H9 (cell line): ENCODE data around the gene CARHSP1. TPM values are rescaled to one million over a fixed set of nuclear protein-coding genes. Genes with fewer than 3 reads are reported as not detected.

ENCODE experiments used
- DNase-seq: peaks from one replicate; pipeline ENCODE4 v3.0.0-alpha.2; 2017
- H2AFZ ChIP-seq: one replicate; pipeline ENCODE4 v1.6.1; 2013; ENCODE audit warnings: mild to moderate bottlenecking, low read length, control low read depth, moderate library complexity
- H2AK5ac ChIP-seq: 2 replicates; pipeline ENCODE4 v1.6.1; 2013; ENCODE audit warnings: low read length, control low read depth, mixed read lengths; ENCODE audit not compliant: insufficient read length
- H2BK120ac ChIP-seq: one replicate; pipeline ENCODE4 v1.6.1; 2013; ENCODE audit warnings: low read depth, mild to moderate bottlenecking, low read length, control low read depth, inconsistent platforms; ENCODE audit not compliant: poor library complexity, severe bottlenecking
- H2BK12ac ChIP-seq: 2 replicates; pipeline ENCODE4 v1.6.1; 2013; ENCODE audit warnings: low read length, control low read depth, mixed read lengths, low read depth; ENCODE audit not compliant: insufficient read length
- H2BK15ac ChIP-seq: 2 replicates; pipeline ENCODE4 v1.6.1; 2013; ENCODE audit warnings: low read depth, low read length, control low read depth
- H2BK20ac ChIP-seq: one replicate; pipeline ENCODE4 v1.6.1; 2013; ENCODE audit warnings: low read depth, mild to moderate bottlenecking, low read length, control low read depth, inconsistent platforms; ENCODE audit not compliant: poor library complexity, severe bottlenecking
- H2BK5ac ChIP-seq: 2 replicates; pipeline ENCODE4 v1.6.1; 2013; ENCODE audit warnings: low read length, control low read depth, mixed read lengths; ENCODE audit not compliant: insufficient read length
- H3K14ac ChIP-seq: 2 replicates; pipeline ENCODE4 v1.6.1; 2013; ENCODE audit warnings: low read length, control low read depth; ENCODE audit not compliant: insufficient read depth
- H3K18ac ChIP-seq: 2 replicates; pipeline ENCODE4 v1.6.1; 2013; ENCODE audit warnings: low read depth, mild to moderate bottlenecking, mixed read lengths, low read length, control low read depth; ENCODE audit not compliant: insufficient read length
- H3K23ac ChIP-seq: 2 replicates; pipeline ENCODE4 v1.6.1; 2013; ENCODE audit warnings: low read length, control low read depth, mixed read lengths, low read depth; ENCODE audit not compliant: insufficient read length
- H3K23me2 ChIP-seq: 2 replicates; pipeline ENCODE4 v1.6.1; 2013; ENCODE audit warnings: low read depth, mild to moderate bottlenecking, mixed read lengths, low read length, control low read depth; ENCODE audit not compliant: insufficient read length, poor library complexity, severe bottlenecking
- H3K27ac ChIP-seq: 2 replicates; pipeline ENCODE4 v1.5.1; 2013; ENCODE audit warnings: low read length, control low read depth, mixed read lengths, low read depth; ENCODE audit not compliant: insufficient read length
- H3K27me3 ChIP-seq: 2 replicates; pipeline ENCODE4 v1.6.1; 2013; ENCODE audit warnings: low read length, control low read depth, inconsistent platforms; ENCODE audit not compliant: insufficient read depth
- H3K4ac ChIP-seq: 2 replicates; pipeline ENCODE4 v1.6.1; 2013; ENCODE audit warnings: low read depth, mild to moderate bottlenecking, control low read depth, inconsistent platforms, low read length, moderate library complexity
- H3K4me1 ChIP-seq: 2 replicates; pipeline ENCODE4 v1.6.1; 2013; ENCODE audit warnings: low read length, control low read depth, inconsistent platforms; ENCODE audit not compliant: insufficient read depth
- H3K4me2 ChIP-seq: 2 replicates; pipeline ENCODE4 v1.6.1; 2013; ENCODE audit warnings: low read length, control low read depth, mixed read lengths; ENCODE audit not compliant: insufficient read length, insufficient read depth
- H3K56ac ChIP-seq: 2 replicates; pipeline ENCODE4 v1.6.1; 2013; ENCODE audit warnings: low read depth, mild to moderate bottlenecking, mixed read lengths, low read length, control low read depth; ENCODE audit not compliant: insufficient read length
- H3K79me1 ChIP-seq: 2 replicates; pipeline ENCODE4 v1.6.1; 2013; ENCODE audit warnings: low read depth, mild to moderate bottlenecking, moderate library complexity, low read length, control low read depth, inconsistent platforms; ENCODE audit not compliant: insufficient read depth, poor library complexity, severe bottlenecking
- H3K79me2 ChIP-seq: 2 replicates; pipeline ENCODE4 v1.6.1; 2013; ENCODE audit warnings: low read length, control low read depth, inconsistent platforms; ENCODE audit not compliant: insufficient read depth
- H3K9ac ChIP-seq: 2 replicates; pipeline ENCODE4 v1.6.1; 2013; ENCODE audit warnings: low read length, control low read depth, mixed read lengths; ENCODE audit not compliant: insufficient read length; ENCODE audit errors: extremely low read depth
- H3K9me3 ChIP-seq: one replicate; pipeline ENCODE4 v1.6.1; 2013; ENCODE audit warnings: low read depth, low read length, inconsistent platforms; ENCODE audit not compliant: control insufficient read depth
- H3T11ph ChIP-seq: one replicate; pipeline ENCODE4 v1.6.1; 2013; ENCODE audit warnings: mild to moderate bottlenecking, low read length, control low read depth, inconsistent platforms
- H4K20me1 ChIP-seq: one replicate; pipeline ENCODE4 v1.6.1; 2013; ENCODE audit not compliant: control insufficient read depth, insufficient read length, insufficient read depth
- H4K5ac ChIP-seq: 2 replicates; pipeline ENCODE4 v1.6.1; 2013; ENCODE audit warnings: low read depth, mild to moderate bottlenecking, mixed read lengths, low read length, control low read depth; ENCODE audit not compliant: insufficient read length
- H4K8ac ChIP-seq: replicated peaks from 2 replicates; pipeline ENCODE4 v1.6.1; 2013; ENCODE audit warnings: low read length, control low read depth, mixed read lengths, low read depth; ENCODE audit not compliant: insufficient read length
- H4K91ac ChIP-seq: 2 replicates; pipeline ENCODE4 v1.6.1; 2013; ENCODE audit warnings: low read depth, mild to moderate bottlenecking, moderate library complexity, mixed read lengths, low read length, control low read depth; ENCODE audit not compliant: insufficient read length
- H3K27ac Mint-ChIP-seq, 3 experiments: 2 replicates in 2 of 3; 3 replicates in 1 of 3; pipeline ENCODE4 v1.8.0; 2020 to 2021; ENCODE audit warnings: mixed read lengths in 3 of 3, mild to moderate bottlenecking in 1 of 3, moderate library complexity in 1 of 3
- H3K27me3 Mint-ChIP-seq: 2 replicates; pipeline ENCODE4 v1.8.0; 2021; ENCODE audit warnings: low read depth, mild to moderate bottlenecking, moderate library complexity, mixed read lengths
- H3K36me3 Mint-ChIP-seq, 3 experiments: 2 replicates in 2 of 3; 3 replicates in 1 of 3; pipeline ENCODE4 v1.8.0; 2020 to 2021; ENCODE audit warnings: low read depth in 3 of 3, mixed read lengths in 3 of 3; ENCODE audit not compliant: insufficient read depth in 1 of 3
- H3K4me1 Mint-ChIP-seq, 2 experiments: 2 replicates each; pipeline ENCODE4 v1.8.0; 2020; ENCODE audit warnings: mixed read lengths in 2 of 2
- H3K4me3 Mint-ChIP-seq, 2 experiments: 2 replicates in 1 of 2; 3 replicates in 1 of 2; pipeline ENCODE4 v1.8.0; 2020 to 2021; ENCODE audit warnings: mild to moderate bottlenecking in 2 of 2, mixed read lengths in 2 of 2, moderate library complexity in 1 of 2
- H3K9me3 Mint-ChIP-seq, 2 experiments: 2 replicates in 1 of 2; 3 replicates in 1 of 2; pipeline ENCODE4 v1.8.0; 2020; ENCODE audit warnings: mild to moderate bottlenecking in 2 of 2, mixed read lengths in 2 of 2, moderate library complexity in 1 of 2
- CTCF ChIP-seq: fragments of 200-600 bp; sonication (generic); conservative IDR thresholded peaks from 3 replicates; pipeline ENCODE4 v1.8.0; 2021; ENCODE audit warnings: antibody characterized with exemption, mild to moderate bottlenecking
- WGBS: extraction: QIAGEN DNeasy Blood & Tissue Kit; methylation state at CpG from one replicate; pipeline ENCODE4 v1.1.7; 2013; ENCODE audit warnings: missing lambda C conversion rate, low lambda C conversion rate, mixed read lengths; ENCODE audit not compliant: insufficient read length; ENCODE audit errors: extremely low coverage; 5-methylcytosine and 5-hydroxymethylcytosine counted together
- total RNA-seq: library from RNA; stranded (reverse); gene quantifications from 2 replicates; pipeline ENCODE4 v1.2.1, GENCODE V29; 2021

Gene CARHSP1
- total RNA-seq, 1 experiment from 2014 or later: 194 TPM

DNA sequence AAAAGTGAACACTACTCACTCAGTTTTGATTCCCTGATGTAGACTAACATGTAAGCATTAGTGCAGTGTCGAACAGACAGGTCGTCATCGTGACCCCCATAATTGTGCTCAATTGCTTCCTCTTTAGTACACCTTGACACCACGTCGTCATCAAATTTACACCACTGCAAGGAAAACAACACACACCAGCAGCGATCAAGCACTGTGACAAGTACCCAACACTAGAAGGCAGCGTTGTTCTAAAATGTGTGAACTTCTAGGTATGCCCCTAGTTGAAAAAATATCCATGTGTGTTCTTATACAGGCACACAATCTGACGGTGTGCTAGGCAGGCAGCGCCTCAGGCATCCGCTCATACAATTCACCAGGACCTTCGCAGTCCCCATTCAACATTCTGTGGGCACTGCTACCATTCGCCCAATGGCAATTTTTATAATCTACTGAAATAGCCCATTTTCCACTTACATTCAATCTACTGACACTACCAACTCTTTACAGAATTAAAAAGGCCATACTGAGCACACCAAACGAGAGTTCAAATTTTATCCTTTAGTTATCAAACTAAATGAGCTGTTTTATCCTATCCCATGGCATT, 36.5 kb upstream of the CARHSP1 start:
- no peak overlapping the region for H3K4me2 ChIP-seq
- H3K14ac ChIP-seq: no peak overlapping the region
- no peaks in the 10 kb centered on the region; the same call in 1 of the 2 replicates for H3K79me2 ChIP-seq
- H3K4me1 ChIP-seq: no peaks in the 10 kb centered on the region
- no peaks in the 10 kb centered on the region for H3K9me3 ChIP-seq
- DNase-seq: no peak
- H4K8ac ChIP-seq: no peak overlapping the region
- H3K9ac ChIP-seq: no peak overlapping the region
- H3K4me3 Mint-ChIP-seq: no peak overlapping the region
- H3K27ac ChIP-seq: no peak overlapping the region
- no peak overlapping the region for H2BK15ac ChIP-seq
- no peaks in the 10 kb centered on the region for H3K9me3 Mint-ChIP-seq
- no peaks in the 10 kb centered on the region for H3K27me3 ChIP-seq
- no peak overlapping the region for H2BK5ac ChIP-seq
- H3K36me3 Mint-ChIP-seq: peaks cover 70 to 89% (median 80%) of the 10 kb centered on the region in 3 experiments
- no peak overlapping the region for H2AK5ac ChIP-seq
- H3K56ac ChIP-seq: no peak overlapping the region
- no peak overlapping the region for H2BK12ac ChIP-seq
- H3K4me1 Mint-ChIP-seq: peaks cover 4% of the 10 kb centered on the region in 2 experiments; a peak in 3 of 4 replicates
- no CpG with 5 or more reads among the region's 13 CpGs for WGBS
- no peak overlapping the region for H4K5ac ChIP-seq
- peak; percentile 47; the same call in 2 of the 3 replicates for TF ChIP-seq CTCF
- 0 out of 7 replicates have a peak overlapping the region, but pooled peaks of 1 of the 3 experiments have one; percentile 33 for H3K27ac Mint-ChIP-seq
- H4K20me1 ChIP-seq: no peaks in the 10 kb centered on the region
- H3K27me3 Mint-ChIP-seq: no peaks in the 10 kb centered on the region
- H3K79me1 ChIP-seq: no peaks in the 10 kb centered on the region
- no peak overlapping the region for H3K18ac ChIP-seq
- H3T11ph ChIP-seq: no peak overlapping the region
- no peak overlapping the region for H2AFZ ChIP-seq
- no peak overlapping the region for H3K23ac ChIP-seq
- no peaks in the 10 kb centered on the region for H3K23me2 ChIP-seq
- H3K4ac ChIP-seq: no peak overlapping the region
- H4K91ac ChIP-seq: no peak overlapping the region
- no peak overlapping the region for H2BK20ac ChIP-seq
- no peak overlapping the region for H2BK120ac ChIP-seq
